HepG2 (cell line): ENCODE results near the gene TNFSF12. TPM values are rescaled to one million over a fixed set of nuclear protein-coding genes. Genes with fewer than 3 reads are reported as not detected.

ENCODE experiments used
- HMGA1 ChIP-seq: sonication (generic); formaldehyde crosslinking; conservative IDR thresholded peaks from 2 replicates; pipeline ENCODE4 v1.4.0; 2020; ENCODE audit warnings: missing genetic modification reagents
- HNRNPUL1 ChIP-seq: fragments of 200-400 bp; formaldehyde crosslinking; IDR thresholded peaks from 2 replicates; pipeline ENCODE4 v1.6.1; 2017; ENCODE audit warnings: low read depth, mild to moderate bottlenecking, low read length, moderate library complexity
- IRF2 ChIP-seq: IDR thresholded peaks from 2 replicates; pipeline ENCODE4 v1.6.1; 2018; ENCODE audit warnings: missing genetic modification reagents, missing compliant biosample characterization
- ISL2 ChIP-seq: sonication (generic); formaldehyde crosslinking; IDR thresholded peaks from 2 replicates; pipeline ENCODE4 v1.5.0; 2020; ENCODE audit warnings: missing genetic modification reagents
- MAFK ChIP-seq, 2 experiments: IDR thresholded peaks in 1 of 2; conservative IDR thresholded peaks in 1 of 2; 2 replicates each; pipeline ENCODE4 v1.6.1; 2011; ENCODE audit warnings: improper control_type of control experiment in 2 of 2, low read length in 2 of 2
- RFXANK ChIP-seq: IDR thresholded peaks from 2 replicates; pipeline ENCODE4 v1.6.1; 2016
- SNAI1 ChIP-seq: sonication (generic); formaldehyde crosslinking; IDR thresholded peaks from 2 replicates; pipeline ENCODE4 v1.5.0; 2020; ENCODE audit warnings: mild to moderate bottlenecking, missing genetic modification reagents, borderline replicate concordance
- SOX13 ChIP-seq, 3 experiments: fragments of 450-650 bp in 1 of 3; sonication (generic) in 1 of 3; formaldehyde crosslinking in 1 of 3; IDR thresholded peaks in 2 of 3; conservative IDR thresholded peaks in 1 of 3; 2 replicates each; pipeline versions ENCODE4 v1.5.0 to v1.6.1; 2016 to 2020; ENCODE audit warnings: antibody characterized with exemption in 1 of 3, mild to moderate bottlenecking in 1 of 3, missing compliant biosample characterization in 1 of 3, missing genetic modification reagents in 1 of 3, moderate library complexity in 1 of 3
- SRSF1 ChIP-seq: fragments of 200-400 bp; formaldehyde crosslinking; optimal IDR thresholded peaks from 2 replicates; pipeline ENCODE3; 2017; ENCODE audit warnings: mild to moderate bottlenecking, low read depth, low read length, moderate library complexity
- TAF15 ChIP-seq: fragments of 200-400 bp; formaldehyde crosslinking; IDR thresholded peaks from one replicate; pipeline ENCODE4 v1.6.1; 2018; ENCODE audit warnings: mild to moderate bottlenecking, low read depth, low read length; ENCODE audit not compliant: poor library complexity, severe bottlenecking
- TBL1XR1 ChIP-seq: fragments of 150-350 bp; IDR thresholded peaks from 2 replicates; pipeline ENCODE4 v1.6.1; 2014; ENCODE audit warnings: borderline replicate concordance, low read length; ENCODE audit not compliant: partially characterized antibody
- TEAD3 ChIP-seq: optimal IDR thresholded peaks from 2 replicates; pipeline ENCODE3; 2016; ENCODE audit warnings: borderline replicate concordance
- ZNF234 ChIP-seq: sonication (generic); formaldehyde crosslinking; conservative IDR thresholded peaks from 2 replicates; pipeline ENCODE4 v1.5.1; 2020; ENCODE audit warnings: mild to moderate bottlenecking, missing genetic modification reagents
- ZNF260 ChIP-seq: sonication (generic); formaldehyde crosslinking; IDR thresholded peaks from 2 replicates; pipeline ENCODE4 v1.4.0; 2020; ENCODE audit warnings: missing genetic modification reagents, low read depth, mild to moderate bottlenecking, borderline replicate concordance
- ZNF7 ChIP-seq: IDR thresholded peaks from 2 replicates; pipeline ENCODE4 v1.6.1; 2016; ENCODE audit warnings: missing biosample characterization, missing genetic modification reagents
- polyA plus RNA-seq, 8 experiments: library from polyadenylated mRNA; depleted of rRNA in 3 of 8; stranded (reverse) in 7 of 8; unstranded in 1 of 8; fragments of >200 nt; fragmentation: Illumina TruSeq in 4 of 8; extraction: Trizol in 4 of 8; gene quantifications; 2 replicates each; pipeline versions ENCODE4 v1.2.1 to v1.2.3, GENCODE V29; 2011 to 2016; ENCODE audit warnings: low read depth in 4 of 8, missing spikeins in 1 of 8, mixed read lengths in 1 of 8; ENCODE audit not compliant: insufficient read depth in 1 of 8
- total RNA-seq, 5 experiments: library from RNA; depleted of rRNA; stranded (reverse); fragments of >200 nt; fragmentation: Illumina TruSeq; extraction: Trizol; gene quantifications; 2 replicates each; pipeline ENCODE4 v1.2.3, GENCODE V29; 2016; ENCODE audit warnings: low read depth in 1 of 5
- TF ChIP-seq, protein P1 (sequence below): sonication (generic); formaldehyde crosslinking; IDR thresholded peaks from 2 replicates; pipeline ENCODE4 v1.5.0; 2020; ENCODE audit warnings: mild to moderate bottlenecking, missing genetic modification reagents, moderate library complexity
- TF ChIP-seq, protein P2 (sequence below): IDR thresholded peaks from 2 replicates; pipeline ENCODE4 v1.6.1; 2016; ENCODE audit warnings: low read depth, missing genetic modification reagents, missing compliant biosample characterization
- TF ChIP-seq, protein P3 (sequence below): sonication (generic); formaldehyde crosslinking; IDR thresholded peaks from 2 replicates; pipeline ENCODE4 v1.4.0; 2020; ENCODE audit warnings: mild to moderate bottlenecking, missing genetic modification reagents
- TF ChIP-seq, protein P4 (sequence below): sonication (generic); formaldehyde crosslinking; IDR thresholded peaks from 2 replicates; pipeline ENCODE4 v1.8.0; 2022; ENCODE audit warnings: mild to moderate bottlenecking, missing genetic modification reagents, moderate library complexity
- TF ChIP-seq, protein P5 (sequence below): IDR thresholded peaks from 2 replicates; pipeline ENCODE4 v1.6.1; 2016; ENCODE audit warnings: mild to moderate bottlenecking, missing biosample characterization, missing genetic modification reagents

The TNFSF12 gene
- total and polyA plus RNA-seq, 2 of the 13 experiments (the other 11 are each of a cell fraction or from before 2014, with no cell fraction given), result 0.93 to 7.2 TPM

DNA sequence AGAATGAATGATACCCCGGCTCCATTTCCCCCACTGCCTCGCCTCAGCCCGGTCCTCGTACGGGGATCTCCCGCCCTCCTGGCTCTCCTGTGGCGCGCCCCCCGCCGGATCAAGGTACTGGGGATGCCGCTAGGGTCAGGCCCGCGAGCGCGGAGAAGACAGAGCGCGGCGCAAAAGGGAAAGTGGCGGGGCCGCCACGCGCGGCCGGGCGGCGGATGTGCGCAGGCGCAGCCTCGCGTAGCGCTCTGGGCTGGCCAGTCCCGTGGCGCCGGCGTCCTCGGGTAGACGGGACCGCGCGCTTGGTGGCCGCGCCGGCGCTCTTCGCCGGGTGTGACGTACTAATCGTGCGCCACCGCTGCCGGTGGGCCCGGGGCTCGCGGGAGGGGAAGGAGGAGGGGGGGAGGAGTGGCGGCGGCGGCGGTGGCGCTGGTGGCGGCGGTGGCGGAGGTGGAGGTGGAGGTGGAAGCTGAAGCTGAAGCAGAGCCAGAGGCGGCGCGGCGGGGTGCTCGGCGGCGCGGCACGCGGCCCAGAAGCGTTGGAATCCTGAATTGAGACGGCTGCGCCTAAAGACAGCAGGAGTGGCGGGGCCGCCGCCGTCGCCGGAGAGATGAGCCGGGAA lies 12.8 kb downstream of the TNFSF12 start, which contains the start of gene SENP3 (continued):
- TF ChIP-seq SOX13 (IDR thresholded peaks at IDR 0.05), result no peak
- no peak for TF ChIP-seq SOX13 (CRISPR knock-in tag; conservative IDR thresholded peaks at IDR 0.05 in 1 of 2, IDR thresholded peaks at IDR 0.05 in 1 of 2)
- 0 out of 2 replicates have a peak, but pooled peaks have one; percentile 56 for TF ChIP-seq SNAI1 (CRISPR knock-in tag)
- TF ChIP-seq, protein P1, sequence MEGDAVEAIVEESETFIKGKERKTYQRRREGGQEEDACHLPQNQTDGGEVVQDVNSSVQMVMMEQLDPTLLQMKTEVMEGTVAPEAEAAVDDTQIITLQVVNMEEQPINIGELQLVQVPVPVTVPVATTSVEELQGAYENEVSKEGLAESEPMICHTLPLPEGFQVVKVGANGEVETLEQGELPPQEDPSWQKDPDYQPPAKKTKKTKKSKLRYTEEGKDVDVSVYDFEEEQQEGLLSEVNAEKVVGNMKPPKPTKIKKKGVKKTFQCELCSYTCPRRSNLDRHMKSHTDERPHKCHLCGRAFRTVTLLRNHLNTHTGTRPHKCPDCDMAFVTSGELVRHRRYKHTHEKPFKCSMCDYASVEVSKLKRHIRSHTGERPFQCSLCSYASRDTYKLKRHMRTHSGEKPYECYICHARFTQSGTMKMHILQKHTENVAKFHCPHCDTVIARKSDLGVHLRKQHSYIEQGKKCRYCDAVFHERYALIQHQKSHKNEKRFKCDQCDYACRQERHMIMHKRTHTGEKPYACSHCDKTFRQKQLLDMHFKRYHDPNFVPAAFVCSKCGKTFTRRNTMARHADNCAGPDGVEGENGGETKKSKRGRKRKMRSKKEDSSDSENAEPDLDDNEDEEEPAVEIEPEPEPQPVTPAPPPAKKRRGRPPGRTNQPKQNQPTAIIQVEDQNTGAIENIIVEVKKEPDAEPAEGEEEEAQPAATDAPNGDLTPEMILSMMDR, result no peak; the same call in 1 of the 2 replicates
- TF ChIP-seq HMGA1 (CRISPR knock-in tag), result no peak
- no peak for TF ChIP-seq RFXANK (CRISPR knock-in tag)
- no peak for TF ChIP-seq ZNF234
- no peak for TF ChIP-seq TEAD3 (CRISPR knock-in tag)
- no peak for TF ChIP-seq HNRNPUL1
- TF ChIP-seq, protein P2, sequence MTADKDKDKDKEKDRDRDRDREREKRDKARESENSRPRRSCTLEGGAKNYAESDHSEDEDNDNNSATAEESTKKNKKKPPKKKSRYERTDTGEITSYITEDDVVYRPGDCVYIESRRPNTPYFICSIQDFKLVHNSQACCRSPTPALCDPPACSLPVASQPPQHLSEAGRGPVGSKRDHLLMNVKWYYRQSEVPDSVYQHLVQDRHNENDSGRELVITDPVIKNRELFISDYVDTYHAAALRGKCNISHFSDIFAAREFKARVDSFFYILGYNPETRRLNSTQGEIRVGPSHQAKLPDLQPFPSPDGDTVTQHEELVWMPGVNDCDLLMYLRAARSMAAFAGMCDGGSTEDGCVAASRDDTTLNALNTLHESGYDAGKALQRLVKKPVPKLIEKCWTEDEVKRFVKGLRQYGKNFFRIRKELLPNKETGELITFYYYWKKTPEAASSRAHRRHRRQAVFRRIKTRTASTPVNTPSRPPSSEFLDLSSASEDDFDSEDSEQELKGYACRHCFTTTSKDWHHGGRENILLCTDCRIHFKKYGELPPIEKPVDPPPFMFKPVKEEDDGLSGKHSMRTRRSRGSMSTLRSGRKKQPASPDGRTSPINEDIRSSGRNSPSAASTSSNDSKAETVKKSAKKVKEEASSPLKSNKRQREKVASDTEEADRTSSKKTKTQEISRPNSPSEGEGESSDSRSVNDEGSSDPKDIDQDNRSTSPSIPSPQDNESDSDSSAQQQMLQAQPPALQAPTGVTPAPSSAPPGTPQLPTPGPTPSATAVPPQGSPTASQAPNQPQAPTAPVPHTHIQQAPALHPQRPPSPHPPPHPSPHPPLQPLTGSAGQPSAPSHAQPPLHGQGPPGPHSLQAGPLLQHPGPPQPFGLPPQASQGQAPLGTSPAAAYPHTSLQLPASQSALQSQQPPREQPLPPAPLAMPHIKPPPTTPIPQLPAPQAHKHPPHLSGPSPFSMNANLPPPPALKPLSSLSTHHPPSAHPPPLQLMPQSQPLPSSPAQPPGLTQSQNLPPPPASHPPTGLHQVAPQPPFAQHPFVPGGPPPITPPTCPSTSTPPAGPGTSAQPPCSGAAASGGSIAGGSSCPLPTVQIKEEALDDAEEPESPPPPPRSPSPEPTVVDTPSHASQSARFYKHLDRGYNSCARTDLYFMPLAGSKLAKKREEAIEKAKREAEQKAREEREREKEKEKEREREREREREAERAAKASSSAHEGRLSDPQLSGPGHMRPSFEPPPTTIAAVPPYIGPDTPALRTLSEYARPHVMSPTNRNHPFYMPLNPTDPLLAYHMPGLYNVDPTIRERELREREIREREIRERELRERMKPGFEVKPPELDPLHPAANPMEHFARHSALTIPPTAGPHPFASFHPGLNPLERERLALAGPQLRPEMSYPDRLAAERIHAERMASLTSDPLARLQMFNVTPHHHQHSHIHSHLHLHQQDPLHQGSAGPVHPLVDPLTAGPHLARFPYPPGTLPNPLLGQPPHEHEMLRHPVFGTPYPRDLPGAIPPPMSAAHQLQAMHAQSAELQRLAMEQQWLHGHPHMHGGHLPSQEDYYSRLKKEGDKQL (CRISPR knock-in tag), result no peak
- no peak for TF ChIP-seq ZNF7 (CRISPR knock-in tag)
- TF ChIP-seq ISL2 (CRISPR knock-in tag), result no peak
- TF ChIP-seq, protein P3, sequence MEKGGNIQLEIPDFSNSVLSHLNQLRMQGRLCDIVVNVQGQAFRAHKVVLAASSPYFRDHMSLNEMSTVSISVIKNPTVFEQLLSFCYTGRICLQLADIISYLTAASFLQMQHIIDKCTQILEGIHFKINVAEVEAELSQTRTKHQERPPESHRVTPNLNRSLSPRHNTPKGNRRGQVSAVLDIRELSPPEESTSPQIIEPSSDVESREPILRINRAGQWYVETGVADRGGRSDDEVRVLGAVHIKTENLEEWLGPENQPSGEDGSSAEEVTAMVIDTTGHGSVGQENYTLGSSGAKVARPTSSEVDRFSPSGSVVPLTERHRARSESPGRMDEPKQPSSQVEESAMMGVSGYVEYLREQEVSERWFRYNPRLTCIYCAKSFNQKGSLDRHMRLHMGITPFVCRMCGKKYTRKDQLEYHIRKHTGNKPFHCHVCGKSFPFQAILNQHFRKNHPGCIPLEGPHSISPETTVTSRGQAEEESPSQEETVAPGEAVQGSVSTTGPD (CRISPR knock-in tag), result no peak
- TF ChIP-seq, protein P4, sequence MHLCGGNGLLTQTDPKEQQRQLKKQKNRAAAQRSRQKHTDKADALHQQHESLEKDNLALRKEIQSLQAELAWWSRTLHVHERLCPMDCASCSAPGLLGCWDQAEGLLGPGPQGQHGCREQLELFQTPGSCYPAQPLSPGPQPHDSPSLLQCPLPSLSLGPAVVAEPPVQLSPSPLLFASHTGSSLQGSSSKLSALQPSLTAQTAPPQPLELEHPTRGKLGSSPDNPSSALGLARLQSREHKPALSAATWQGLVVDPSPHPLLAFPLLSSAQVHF, result no peak
- TF ChIP-seq TAF15, result no peak
- TF ChIP-seq IRF2 (CRISPR knock-in tag), result no peak; the same call in none of the 2 replicates
- no peak for TF ChIP-seq MAFK (conservative IDR thresholded peaks at IDR 0.05 in 1 of 2, IDR thresholded peaks at IDR 0.05 in 1 of 2; ENCODE audit: low read length in 2 of 2)
- no peak for TF ChIP-seq SRSF1
- no peak for TF ChIP-seq ZNF260 (CRISPR knock-in tag)
- TF ChIP-seq TBL1XR1, result no peak
- TF ChIP-seq, protein P5, sequence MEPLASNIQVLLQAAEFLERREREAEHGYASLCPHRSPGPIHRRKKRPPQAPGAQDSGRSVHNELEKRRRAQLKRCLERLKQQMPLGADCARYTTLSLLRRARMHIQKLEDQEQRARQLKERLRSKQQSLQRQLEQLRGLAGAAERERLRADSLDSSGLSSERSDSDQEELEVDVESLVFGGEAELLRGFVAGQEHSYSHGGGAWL, result no peak; the same call in 1 of the 2 replicates
